Ishikawa (cell line): Measurements from ENCODE around the gene CEP104.

ENCODE experiments used
- CEBPB ChIP-seq: IDR thresholded peaks from 2 replicates; pipeline ENCODE4 v1.6.1; 2012
- CREB1 ChIP-seq: IDR thresholded peaks from 2 replicates; pipeline ENCODE4 v1.6.1; 2012; ENCODE audit warnings: low read depth
- EGR1 ChIP-seq: IDR thresholded peaks from 2 replicates; pipeline ENCODE4 v1.6.1; 2012
- EP300 ChIP-seq: IDR thresholded peaks from 2 replicates; pipeline ENCODE4 v1.6.1; 2012; ENCODE audit warnings: borderline replicate concordance
- FOXM1 ChIP-seq: IDR thresholded peaks from 2 replicates; pipeline ENCODE4 v1.6.1; 2012; ENCODE audit warnings: low read depth, borderline replicate concordance
- MAX ChIP-seq: IDR thresholded peaks from 2 replicates; pipeline ENCODE4 v1.6.1; 2012
- NFIC ChIP-seq: IDR thresholded peaks from 2 replicates; pipeline ENCODE4 v1.6.1; 2012
- RAD21 ChIP-seq: IDR thresholded peaks from 2 replicates; pipeline ENCODE4 v1.6.1; 2012; ENCODE audit warnings: low read depth
- REST ChIP-seq: IDR thresholded peaks from 2 replicates; pipeline ENCODE4 v1.6.1; 2012; ENCODE audit warnings: low read depth, mild to moderate bottlenecking
- TAF1 ChIP-seq: IDR thresholded peaks from 2 replicates; pipeline ENCODE4 v1.6.1; 2012; ENCODE audit warnings: low read depth, mild to moderate bottlenecking
- TCF12 ChIP-seq: IDR thresholded peaks from 2 replicates; pipeline ENCODE4 v1.6.1; 2012; ENCODE audit warnings: low read depth
- TEAD4 ChIP-seq: IDR thresholded peaks from 2 replicates; pipeline ENCODE4 v1.6.1; 2012
- YY1 ChIP-seq: IDR thresholded peaks from 2 replicates; pipeline ENCODE4 v1.6.1; 2012; ENCODE audit warnings: low read depth
- ZBTB7A ChIP-seq: IDR thresholded peaks from 2 replicates; pipeline ENCODE4 v1.6.1; 2012; ENCODE audit warnings: low read depth
- TF ChIP-seq, protein P1 (sequence below): IDR thresholded peaks from 2 replicates; pipeline ENCODE4 v1.6.1; 2012

Gene CEP104

DNA sequence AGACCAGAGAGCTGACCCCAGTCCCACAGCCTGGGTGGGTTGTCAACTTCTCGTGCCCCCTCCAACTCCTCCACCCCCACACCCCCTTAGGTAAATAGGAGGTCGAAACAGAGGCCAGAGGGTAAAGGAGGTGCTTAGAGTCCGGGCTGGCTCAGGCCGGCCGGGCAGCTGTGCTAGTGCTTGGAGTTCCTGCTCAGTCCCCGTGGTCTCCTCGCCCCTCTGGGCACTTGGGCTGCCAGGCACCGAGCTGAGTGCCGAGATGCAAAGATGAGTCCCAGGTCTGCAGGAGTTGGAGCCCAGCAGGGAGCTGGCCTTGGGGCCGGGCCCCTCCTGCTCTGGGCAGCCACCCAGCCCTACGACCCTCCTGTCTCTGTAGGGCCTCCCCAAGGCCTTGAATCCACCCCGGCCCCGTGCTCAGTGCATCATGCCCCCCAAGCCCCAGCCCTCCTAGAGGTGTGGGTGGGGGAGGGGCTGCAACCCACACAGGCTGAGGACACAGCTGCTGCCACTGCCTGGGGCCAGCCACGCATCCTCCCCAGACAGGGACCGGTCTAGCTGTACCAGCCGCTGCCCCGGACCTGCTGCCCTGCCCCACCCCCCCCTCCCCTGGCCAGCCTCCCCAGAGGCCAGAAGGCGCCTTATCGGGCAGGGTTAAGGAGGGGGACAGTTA, 82.6 kb downstream of the CEP104 start:
- TF ChIP-seq NFIC (no peak), TCF12 (no peak), RAD21 (no peak), EP300 (no peak), TAF1 (no peak), CEBPB (no peak), CREB1 (no peak)

DNA sequence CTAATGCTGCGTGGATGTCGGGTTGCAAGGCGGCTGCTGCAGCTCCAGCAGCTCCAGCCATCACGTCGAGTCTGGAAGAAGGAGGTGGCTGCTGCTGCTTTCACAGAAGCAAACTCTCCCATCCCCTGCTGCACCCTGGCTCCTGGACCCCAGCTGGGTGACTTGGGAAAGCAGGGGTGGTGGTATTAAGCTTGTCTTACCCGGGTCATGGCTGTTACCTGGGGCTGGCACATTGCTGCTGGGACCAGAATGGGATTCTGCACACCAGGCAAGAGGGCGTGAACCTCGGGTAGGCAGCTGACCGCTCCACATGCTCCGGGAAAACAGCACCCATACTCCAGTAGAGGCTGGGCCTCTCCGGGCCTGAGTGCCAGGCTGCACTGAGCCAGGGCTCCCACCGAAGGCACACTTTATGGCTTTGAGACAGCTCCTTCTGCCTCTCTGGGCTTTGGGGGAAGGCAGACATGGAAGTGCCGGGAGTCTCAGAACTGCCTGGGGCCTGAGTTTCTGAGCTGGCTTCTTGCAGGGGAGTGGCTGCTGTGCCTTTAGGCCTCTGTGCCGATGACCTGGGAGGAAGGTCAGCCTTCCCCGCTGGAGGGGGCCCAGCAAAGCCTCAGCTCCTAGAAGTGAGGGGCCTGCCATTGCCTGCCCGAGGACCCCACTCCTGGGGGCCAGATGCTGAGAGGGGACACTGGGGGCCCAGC, 83.3 kb downstream of the CEP104 start:
- no peak for TF ChIP-seq NFIC
- TF ChIP-seq ZBTB7A, result no peak

DNA sequence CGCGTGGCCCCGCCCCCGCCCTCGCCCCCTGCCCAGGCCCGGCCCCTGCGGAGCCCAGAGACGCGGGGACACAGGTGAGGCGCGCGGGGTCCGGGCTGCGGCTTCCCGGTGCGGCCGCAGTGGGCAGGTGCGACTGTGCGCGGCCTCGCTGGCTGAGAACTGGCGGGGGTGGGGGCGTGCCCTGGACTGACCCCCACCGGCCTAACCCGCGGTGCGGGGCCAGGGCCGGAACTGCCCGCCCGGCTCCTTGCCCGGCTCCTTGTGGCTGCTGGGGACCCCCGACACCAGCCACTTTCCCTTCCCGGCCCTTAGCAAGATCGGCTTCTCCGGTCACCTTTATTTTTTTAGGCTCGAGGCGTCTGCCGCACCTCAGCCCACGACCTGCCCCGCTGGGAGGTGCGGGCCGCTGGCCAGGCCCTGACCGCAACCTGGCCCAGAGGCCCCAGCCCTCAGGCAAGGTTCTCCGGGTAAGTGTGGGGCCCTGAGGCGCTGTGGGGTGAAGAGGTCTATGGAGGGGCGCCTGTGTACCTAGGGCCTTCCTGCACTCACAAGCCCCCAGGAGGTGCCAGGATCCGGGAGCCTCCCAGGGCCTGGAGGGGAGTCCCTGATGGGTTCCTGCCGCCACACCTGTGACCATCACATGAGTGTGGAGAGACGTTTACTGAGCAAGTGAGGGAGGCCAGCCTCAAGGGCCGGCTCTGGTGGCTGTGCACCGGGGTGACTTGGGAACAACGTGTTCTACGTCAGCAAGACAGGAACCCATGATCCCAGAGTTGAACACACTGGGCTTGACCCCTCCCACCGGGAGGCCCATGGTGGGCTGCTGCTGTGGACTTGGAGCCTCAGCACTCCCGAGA, 84.1 kb downstream of the CEP104 start, which contains the start of gene SMIM1:
TSS of gene SMIM1 (plus strand) at position 35 of the 857 bp plus-strand sequence. CDS start 2,625 bp downstream, outside the sequence.
- TF ChIP-seq CEBPB, result no peak
- no peak for TF ChIP-seq ZBTB7A
- TF ChIP-seq NFIC, result no peak
- TF ChIP-seq EGR1, result no peak
- no peak for TF ChIP-seq EP300

DNA sequence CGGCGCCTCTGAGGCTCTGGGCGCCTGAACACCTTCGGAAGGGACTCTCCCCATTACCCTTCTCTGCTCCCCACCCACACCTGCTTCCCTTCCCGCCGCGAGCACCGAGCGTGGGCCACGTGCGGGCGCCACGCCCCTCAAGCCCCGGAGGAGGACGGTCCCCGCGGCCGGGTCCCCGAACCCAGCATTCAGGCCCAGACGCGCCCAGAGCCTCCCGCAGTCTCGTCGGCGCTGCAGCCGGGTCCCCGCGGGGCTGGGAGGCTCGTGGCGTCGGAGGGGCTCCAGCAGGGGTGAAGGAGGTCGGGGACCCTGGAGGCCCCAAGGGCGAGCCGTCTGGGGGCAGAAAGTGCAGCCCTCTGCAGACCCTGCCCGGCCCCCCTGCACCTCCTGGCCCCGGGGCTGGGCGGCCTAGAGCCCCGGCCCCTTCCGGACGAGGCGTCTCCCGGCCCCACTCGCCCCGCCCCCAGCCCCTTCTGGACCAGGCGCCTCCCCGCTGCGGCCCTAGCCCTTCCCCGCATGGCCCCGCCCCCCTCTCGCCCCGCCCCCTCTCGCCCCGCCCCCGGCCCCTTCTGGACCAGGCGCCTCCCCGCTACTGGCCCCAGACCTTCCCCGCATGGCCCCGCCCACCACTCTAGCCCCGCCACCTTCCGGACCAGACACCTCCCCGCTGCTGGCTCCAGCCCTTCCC, 84.8 kb downstream of the CEP104 start:
- TF ChIP-seq, protein P1, sequence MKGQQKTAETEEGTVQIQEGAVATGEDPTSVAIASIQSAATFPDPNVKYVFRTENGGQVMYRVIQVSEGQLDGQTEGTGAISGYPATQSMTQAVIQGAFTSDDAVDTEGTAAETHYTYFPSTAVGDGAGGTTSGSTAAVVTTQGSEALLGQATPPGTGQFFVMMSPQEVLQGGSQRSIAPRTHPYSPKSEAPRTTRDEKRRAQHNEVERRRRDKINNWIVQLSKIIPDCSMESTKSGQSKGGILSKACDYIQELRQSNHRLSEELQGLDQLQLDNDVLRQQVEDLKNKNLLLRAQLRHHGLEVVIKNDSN, result peak; percentile 43; the same call in 1 of the 2 replicates
- TF ChIP-seq ZBTB7A, result peak; percentile 82
- TF ChIP-seq MAX, result peak; percentile 84
- no peak for TF ChIP-seq TCF12
- 0 out of 2 replicates have a peak, but pooled peaks have one; percentile 16 for TF ChIP-seq TAF1

- TF ChIP-seq EP300 (no peak), RAD21 (no peak), CREB1 (no peak), FOXM1 (no peak), TEAD4 (no peak)
- TF ChIP-seq, protein P1, result no peak
These were observed 85.6 kb downstream of the CEP104 start for GRCh38 chr1:3771108-3772026.

DNA sequence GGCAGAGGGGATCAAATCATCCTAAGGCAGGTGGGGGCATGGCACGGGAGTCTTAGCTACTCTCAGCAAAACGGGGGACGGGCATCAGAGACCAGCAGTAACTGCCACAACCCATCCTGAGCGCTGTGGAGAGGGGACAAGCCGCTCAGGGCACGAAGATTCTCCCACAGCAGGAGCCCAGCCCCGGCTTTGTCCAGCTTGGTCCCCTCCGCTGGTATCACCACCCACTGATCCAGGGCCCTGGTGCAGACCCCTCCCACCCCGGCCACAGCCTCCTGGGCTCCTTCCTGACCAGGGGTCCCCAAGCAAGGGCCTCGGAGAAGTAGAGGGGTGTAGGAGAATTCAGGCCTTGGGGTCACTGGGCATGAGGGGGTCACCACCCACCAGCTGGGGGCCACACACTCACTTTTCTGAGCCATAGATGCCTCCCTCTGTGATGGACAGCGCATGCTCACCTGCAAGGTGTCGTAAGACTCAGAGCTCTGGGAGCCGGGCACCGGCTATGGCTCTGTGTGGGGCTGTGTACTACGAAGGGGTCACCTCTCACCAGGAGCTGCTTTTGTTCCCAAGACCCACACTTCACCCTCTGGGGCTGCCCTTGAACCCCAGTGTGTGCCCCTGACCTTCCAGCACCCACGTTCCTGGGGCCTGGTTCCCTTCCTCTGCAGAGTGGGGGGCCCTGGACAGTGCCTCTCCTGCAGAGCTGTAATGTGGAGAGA, 86.8 kb downstream of the CEP104 start:
- TF ChIP-seq TEAD4 (no peak), TAF1 (no peak), NFIC (no peak), ZBTB7A (no peak), YY1 (no peak), FOXM1 (no peak), EP300 (no peak), EGR1 (no peak), REST (no peak), MAX (no peak), CREB1 (no peak), TCF12 (no peak), CEBPB (no peak), RAD21 (no peak)
- TF ChIP-seq, protein P1, result no peak
